Peyer's patch (tissue), 4 donors: ENCODE data around the gene CMTR1.

ENCODE experiments used
- POLR2A ChIP-seq, 2 donors: fragments of 450-650 bp; IDR thresholded peaks; one replicate each; pipeline ENCODE4 v1.5.1; 2017; ENCODE audit warnings: antibody characterized with exemption in 2 of 2, mild to moderate bottlenecking in 2 of 2, moderate library complexity in 2 of 2
- TF ChIP-seq, protein P1 (sequence below), 6 experiments: fragments of 450-650 bp in 4 of 6; fragments of 200-600 bp in 2 of 6; sonication (generic) in 1 of 6; IDR thresholded peaks; one replicate each; pipeline ENCODE4 v1.5.1; 2017 to 2019; ENCODE audit warnings: antibody characterized with exemption in 6 of 6, mild to moderate bottlenecking in 3 of 6, moderate library complexity in 1 of 6

- TF ChIP-seq, protein P1, sequence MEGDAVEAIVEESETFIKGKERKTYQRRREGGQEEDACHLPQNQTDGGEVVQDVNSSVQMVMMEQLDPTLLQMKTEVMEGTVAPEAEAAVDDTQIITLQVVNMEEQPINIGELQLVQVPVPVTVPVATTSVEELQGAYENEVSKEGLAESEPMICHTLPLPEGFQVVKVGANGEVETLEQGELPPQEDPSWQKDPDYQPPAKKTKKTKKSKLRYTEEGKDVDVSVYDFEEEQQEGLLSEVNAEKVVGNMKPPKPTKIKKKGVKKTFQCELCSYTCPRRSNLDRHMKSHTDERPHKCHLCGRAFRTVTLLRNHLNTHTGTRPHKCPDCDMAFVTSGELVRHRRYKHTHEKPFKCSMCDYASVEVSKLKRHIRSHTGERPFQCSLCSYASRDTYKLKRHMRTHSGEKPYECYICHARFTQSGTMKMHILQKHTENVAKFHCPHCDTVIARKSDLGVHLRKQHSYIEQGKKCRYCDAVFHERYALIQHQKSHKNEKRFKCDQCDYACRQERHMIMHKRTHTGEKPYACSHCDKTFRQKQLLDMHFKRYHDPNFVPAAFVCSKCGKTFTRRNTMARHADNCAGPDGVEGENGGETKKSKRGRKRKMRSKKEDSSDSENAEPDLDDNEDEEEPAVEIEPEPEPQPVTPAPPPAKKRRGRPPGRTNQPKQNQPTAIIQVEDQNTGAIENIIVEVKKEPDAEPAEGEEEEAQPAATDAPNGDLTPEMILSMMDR (IDR thresholded peaks at IDR 0.05), result peak in 1 of 6 experiments; percentile 9
- TF ChIP-seq POLR2A (IDR thresholded peaks at IDR 0.05), result peak; percentile 14 to 62
Observed at GRCh38 chr6:37516076-37516919, 83.3 kb downstream of the CMTR1 start.
